HL-60 (cell line): ENCODE data around the gene HNF4A.

Experiments
- DNase-seq, 2 experiments: peaks; one replicate each; pipeline ENCODE4 v3.0.0-alpha.2; 2010 to 2020; ENCODE audit warnings: low read depth in 1 of 2, low spot score in 1 of 2
- H3K27ac ChIP-seq: fragments of 250-450 bp; sonication (Bioruptor Pico); replicated peaks from 2 replicates; pipeline ENCODE4 v1.5.1; 2020; ENCODE audit warnings: mild to moderate bottlenecking, moderate library complexity
- H3K27me3 ChIP-seq: fragments of 250-450 bp; sonication (Bioruptor Pico); 2 replicates; pipeline ENCODE4 v1.5.1; 2021; ENCODE audit warnings: mild to moderate bottlenecking, moderate library complexity; ENCODE audit not compliant: insufficient read depth, poor library complexity, severe bottlenecking
- H3K4me3 ChIP-seq: replicated peaks from 2 replicates; pipeline ENCODE4 v1.5.1; 2011; ENCODE audit warnings: mild to moderate bottlenecking, control low read depth, low read length; ENCODE audit not compliant: insufficient read depth
- CTCF ChIP-seq: IDR thresholded peaks from one replicate; pipeline ENCODE4 v1.5.1; 2011; ENCODE audit warnings: low read length, control low read depth, inconsistent platforms; ENCODE audit not compliant: insufficient read depth
- GABPA ChIP-seq: IDR thresholded peaks from 2 replicates; pipeline ENCODE4 v1.6.1; 2012; ENCODE audit warnings: low read depth
- POLR2AphosphoS5 ChIP-seq: IDR thresholded peaks from 2 replicates; pipeline ENCODE4 v1.6.1; 2012; ENCODE audit warnings: low read depth
- REST ChIP-seq: IDR thresholded peaks from 2 replicates; pipeline ENCODE4 v1.6.1; 2012; ENCODE audit warnings: low read depth; ENCODE audit not compliant: insufficient replicate concordance
- SPI1 ChIP-seq: IDR thresholded peaks from 2 replicates; pipeline ENCODE4 v1.6.1; 2012; ENCODE audit warnings: low read depth, mild to moderate bottlenecking, borderline replicate concordance

HNF4A gene

DNA sequence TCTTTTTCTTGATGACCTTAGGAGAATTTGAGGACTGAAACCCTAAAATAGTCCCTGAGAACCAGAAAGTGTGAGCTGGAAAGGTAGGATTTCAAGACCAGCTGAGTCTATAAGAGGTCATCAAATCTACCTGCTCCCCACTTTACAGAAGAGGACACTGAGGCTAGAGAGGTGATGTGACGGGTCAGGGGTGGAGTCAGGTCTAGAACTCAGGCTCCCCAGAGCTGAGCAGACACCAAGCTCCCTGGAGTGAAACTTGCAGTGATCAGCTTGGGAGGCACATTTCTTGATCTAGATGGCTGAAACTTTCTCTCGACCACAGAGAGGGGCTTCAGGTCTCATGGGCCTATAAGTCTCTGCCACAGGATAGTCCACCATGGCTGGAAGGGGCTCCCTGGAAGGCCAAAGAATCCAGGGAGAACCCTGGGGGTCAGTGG, 55.1 kb downstream of the HNF4A start:
- Histone ChIP-seq H3K4me3 (no peak overlapping the region), H3K27ac (no peak overlapping the region), H3K27me3 (peaks cover 9% of the 10 kb centered on the region)
- DNase-seq: no peak
- no peak for TF ChIP-seq GABPA
- no peak for TF ChIP-seq POLR2AphosphoS5
- no peak for TF ChIP-seq CTCF
- no peak for TF ChIP-seq SPI1
- TF ChIP-seq REST: no peak

- DNase-seq: no peak
- Histone ChIP-seq H3K4me3 (no peak overlapping the region), H3K27me3 (peaks cover 9% of the 10 kb centered on the region), H3K27ac (no peak overlapping the region)
- TF ChIP-seq CTCF: no peak
- no peak for TF ChIP-seq SPI1
- no peak for TF ChIP-seq REST
- no peak for TF ChIP-seq GABPA
- no peak for TF ChIP-seq POLR2AphosphoS5
Measured at GRCh38 chr20:44411020-44411756, 55.7 kb downstream of the HNF4A start.

GRCh38 chr20:44411757-44412401, 56.4 kb downstream of the HNF4A start:
- Histone ChIP-seq H3K4me3 (no peak overlapping the region), H3K27ac (no peak overlapping the region), H3K27me3 (peaks cover 9% of the 10 kb centered on the region)
- DNase-seq: no peak
- TF ChIP-seq CTCF: no peak
- no peak for TF ChIP-seq GABPA
- TF ChIP-seq POLR2AphosphoS5: no peak
- no peak for TF ChIP-seq REST
- no peak for TF ChIP-seq SPI1
